WTC11 (cell line): Measurements from ENCODE around the gene OLIG1.

ENCODE experiments used
- ATF3 ChIP-seq: sonication (generic); formaldehyde crosslinking; conservative IDR thresholded peaks from 2 replicates; pipeline ENCODE4 v1.8.1; 2022; ENCODE audit warnings: mild to moderate bottlenecking, missing genetic modification reagents
- CREB1 ChIP-seq: sonication (generic); formaldehyde crosslinking; IDR thresholded peaks from 2 replicates; pipeline ENCODE4 v1.8.0; 2023; ENCODE audit warnings: mild to moderate bottlenecking, missing genetic modification reagents
- CREM ChIP-seq: sonication (generic); formaldehyde crosslinking; IDR thresholded peaks from 2 replicates; pipeline ENCODE4 v1.8.1; 2022; ENCODE audit warnings: mild to moderate bottlenecking, missing genetic modification reagents, moderate library complexity
- IRF1 ChIP-seq: sonication (generic); formaldehyde crosslinking; IDR thresholded peaks from 2 replicates; pipeline ENCODE4 v1.8.0; 2023; ENCODE audit warnings: missing genetic modification reagents
- NR2C2 ChIP-seq: sonication (generic); formaldehyde crosslinking; IDR thresholded peaks from 2 replicates; pipeline ENCODE4 v1.8.0; 2022; ENCODE audit warnings: mild to moderate bottlenecking, missing genetic modification reagents
- NR3C1 ChIP-seq: sonication (generic); formaldehyde crosslinking; conservative IDR thresholded peaks from 2 replicates; pipeline ENCODE4 v1.8.1; 2023; ENCODE audit warnings: low read depth, mild to moderate bottlenecking, missing genetic modification reagents
- ZNF121 ChIP-seq: sonication (generic); formaldehyde crosslinking; IDR thresholded peaks from 2 replicates; pipeline ENCODE4 v1.8.0; 2023; ENCODE audit warnings: missing genetic modification reagents
- ZNF219 ChIP-seq: sonication (generic); formaldehyde crosslinking; IDR thresholded peaks from 2 replicates; pipeline ENCODE4 v1.8.0; 2023; ENCODE audit warnings: missing genetic modification reagents, mild to moderate bottlenecking, borderline replicate concordance
- ZNF263 ChIP-seq: sonication (generic); formaldehyde crosslinking; IDR thresholded peaks from 2 replicates; pipeline ENCODE4 v1.8.1; 2022; ENCODE audit warnings: low read depth, mild to moderate bottlenecking, moderate library complexity, missing genetic modification reagents
- TF ChIP-seq, protein P1 (sequence below): fragments of 200-600 bp; IDR thresholded peaks from 2 replicates; pipeline ENCODE4 v1.8.0; 2022; ENCODE audit warnings: antibody characterized with exemption
- TF ChIP-seq, protein P2 (sequence below): sonication (generic); formaldehyde crosslinking; IDR thresholded peaks from 2 replicates; pipeline ENCODE4 v1.8.0; 2022; ENCODE audit warnings: mild to moderate bottlenecking, missing genetic modification reagents
- TF ChIP-seq, protein P3 (sequence below): sonication (generic); formaldehyde crosslinking; IDR thresholded peaks from 2 replicates; pipeline ENCODE4 v1.8.0; 2022; ENCODE audit warnings: mild to moderate bottlenecking, missing genetic modification reagents

DNA sequence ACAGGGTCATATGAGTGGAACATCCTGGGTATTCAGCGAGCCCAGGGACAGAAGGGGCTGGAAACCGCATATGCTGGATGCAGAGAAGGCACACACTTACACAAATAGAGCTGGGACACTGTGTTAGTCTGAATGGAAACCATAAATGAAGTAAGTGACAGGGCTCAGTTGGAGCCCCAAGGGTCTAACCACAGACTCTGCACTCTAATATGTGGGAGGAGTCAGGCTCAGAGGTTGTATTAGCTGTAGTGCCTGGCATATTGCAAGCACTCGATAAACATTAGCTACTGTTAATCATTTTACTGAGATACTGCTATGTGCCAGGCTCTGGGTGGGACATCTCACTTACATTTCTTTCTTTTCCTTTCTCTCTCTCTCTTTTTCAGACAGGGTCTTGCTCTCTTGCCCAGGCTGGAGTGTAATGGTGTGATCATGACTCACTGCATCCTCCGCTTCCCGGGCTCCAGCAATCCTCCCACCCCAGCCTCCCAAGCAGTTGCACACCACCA is 6.5 kb upstream of the OLIG1 start:
- TF ChIP-seq, protein P1, sequence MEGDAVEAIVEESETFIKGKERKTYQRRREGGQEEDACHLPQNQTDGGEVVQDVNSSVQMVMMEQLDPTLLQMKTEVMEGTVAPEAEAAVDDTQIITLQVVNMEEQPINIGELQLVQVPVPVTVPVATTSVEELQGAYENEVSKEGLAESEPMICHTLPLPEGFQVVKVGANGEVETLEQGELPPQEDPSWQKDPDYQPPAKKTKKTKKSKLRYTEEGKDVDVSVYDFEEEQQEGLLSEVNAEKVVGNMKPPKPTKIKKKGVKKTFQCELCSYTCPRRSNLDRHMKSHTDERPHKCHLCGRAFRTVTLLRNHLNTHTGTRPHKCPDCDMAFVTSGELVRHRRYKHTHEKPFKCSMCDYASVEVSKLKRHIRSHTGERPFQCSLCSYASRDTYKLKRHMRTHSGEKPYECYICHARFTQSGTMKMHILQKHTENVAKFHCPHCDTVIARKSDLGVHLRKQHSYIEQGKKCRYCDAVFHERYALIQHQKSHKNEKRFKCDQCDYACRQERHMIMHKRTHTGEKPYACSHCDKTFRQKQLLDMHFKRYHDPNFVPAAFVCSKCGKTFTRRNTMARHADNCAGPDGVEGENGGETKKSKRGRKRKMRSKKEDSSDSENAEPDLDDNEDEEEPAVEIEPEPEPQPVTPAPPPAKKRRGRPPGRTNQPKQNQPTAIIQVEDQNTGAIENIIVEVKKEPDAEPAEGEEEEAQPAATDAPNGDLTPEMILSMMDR, result no peak
- no peak for TF ChIP-seq NR3C1 (CRISPR knock-in tag)
- no peak for TF ChIP-seq NR2C2 (CRISPR knock-in tag)
- TF ChIP-seq, protein P2, sequence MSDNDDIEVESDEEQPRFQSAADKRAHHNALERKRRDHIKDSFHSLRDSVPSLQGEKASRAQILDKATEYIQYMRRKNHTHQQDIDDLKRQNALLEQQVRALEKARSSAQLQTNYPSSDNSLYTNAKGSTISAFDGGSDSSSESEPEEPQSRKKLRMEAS (CRISPR knock-in tag), result no peak
- no peak for TF ChIP-seq IRF1 (CRISPR knock-in tag)
- no peak for TF ChIP-seq ATF3 (CRISPR knock-in tag)
- no peak for TF ChIP-seq ZNF263
- TF ChIP-seq, protein P3, sequence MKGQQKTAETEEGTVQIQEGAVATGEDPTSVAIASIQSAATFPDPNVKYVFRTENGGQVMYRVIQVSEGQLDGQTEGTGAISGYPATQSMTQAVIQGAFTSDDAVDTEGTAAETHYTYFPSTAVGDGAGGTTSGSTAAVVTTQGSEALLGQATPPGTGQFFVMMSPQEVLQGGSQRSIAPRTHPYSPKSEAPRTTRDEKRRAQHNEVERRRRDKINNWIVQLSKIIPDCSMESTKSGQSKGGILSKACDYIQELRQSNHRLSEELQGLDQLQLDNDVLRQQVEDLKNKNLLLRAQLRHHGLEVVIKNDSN (CRISPR knock-in tag), result no peak
- TF ChIP-seq ZNF121 (CRISPR knock-in tag), result no peak; the same call in 1 of the 2 replicates
- no peak for TF ChIP-seq CREB1 (CRISPR knock-in tag)
- no peak for TF ChIP-seq CREM (CRISPR knock-in tag)
- TF ChIP-seq ZNF219 (CRISPR knock-in tag), result no peak
